PC-3 (cell line): Measurements from ENCODE around the gene ARHGEF25.

Source experiments
- CTCF ChIP-seq: fragments of 300-600 bp; sonication (generic); conservative IDR thresholded peaks from 2 replicates; pipeline ENCODE4 v1.5.1; 2017; ENCODE audit warnings: antibody characterized with exemption, low read depth, mild to moderate bottlenecking, low read length
- EZH2phosphoT487 ChIP-seq: fragments of 300-600 bp; sonication (generic); IDR thresholded peaks from 2 replicates; pipeline ENCODE4 v1.6.1; 2018; ENCODE audit warnings: mild to moderate bottlenecking, antibody characterized with exemption, low read length, borderline replicate concordance

- no peak for TF ChIP-seq CTCF
- no peak for TF ChIP-seq EZH2phosphoT487
Measured at GRCh38 chr12:57613427-57614109, 2.3 kb downstream of the ARHGEF25 start.
